ENCODE results near the gene OGDH. TPM values are rescaled to one million over a fixed set of nuclear protein-coding genes. Genes with fewer than 3 reads are reported as not detected.

Gene OGDH
- total RNA-seq, 1 experiment from 2014 or later: 75.1 TPM

GRCh38 chr7:44615149-44615611, 8.8 kb downstream of the OGDH start:
- ChIA-PET CTCF (no interaction called here), POLR2A (interaction anchor here (1.7 kb wide), 1 partner anchor 22 kb away, joined by 3 read pairs; no protein-coding TSS in a partner anchor)
- no peaks in the 10 kb centered on the region for H3K27me3 Mint-ChIP-seq (ENCODE audit: insufficient read depth, unreplicated experiment)
- no peak overlapping the region for H3K4me3 Mint-ChIP-seq (ENCODE audit: unreplicated experiment)
- H3K9me3 Mint-ChIP-seq (ENCODE audit: unreplicated experiment): no peaks in the 10 kb centered on the region
- H3K36me3 Mint-ChIP-seq (ENCODE audit: insufficient read depth, unreplicated experiment): peaks cover 23% of the 10 kb centered on the region
- H3K27ac Mint-ChIP-seq (ENCODE audit: low read depth, unreplicated experiment): no peak overlapping the region
- H3K4me1 Mint-ChIP-seq (ENCODE audit: insufficient read depth, unreplicated experiment): peaks cover 24% of the 10 kb centered on the region
- TF ChIP-seq CTCF (IDR thresholded peaks at IDR 0.05; ENCODE audit: unreplicated experiment): no peak
- intact Hi-C loops (cut with micrococcal nuclease): no loop called here
- BruUV-seq (replicated peaks): no TSS peak
- no peak for DNase-seq (ENCODE audit: unreplicated experiment)

- Mint-ChIP-seq H3K27me3 (ENCODE audit: insufficient read depth, unreplicated experiment) (no peaks in the 10 kb centered on the region), H3K4me3 (ENCODE audit: unreplicated experiment) (no peak overlapping the region), H3K9me3 (ENCODE audit: unreplicated experiment) (no peaks in the 10 kb centered on the region), H3K36me3 (ENCODE audit: insufficient read depth, unreplicated experiment) (peaks cover 19% of the 10 kb centered on the region), H3K4me1 (ENCODE audit: insufficient read depth, unreplicated experiment) (peaks cover 24% of the 10 kb centered on the region), H3K27ac (ENCODE audit: low read depth, unreplicated experiment) (no peak overlapping the region)
- DNase-seq (ENCODE audit: unreplicated experiment): no peak
- no peak for TF ChIP-seq CTCF (IDR thresholded peaks at IDR 0.05; ENCODE audit: unreplicated experiment)
- ChIA-PET CTCF (interaction anchor here (0.6 kb wide), 1 partner anchor 19 kb away, joined by 3 read pairs; no protein-coding TSS in a partner anchor), POLR2A (interaction anchor here (0.6 to 2.3 kb wide), 6 partner anchors 9 to 384 kb away, joined by 3 to 23 read pairs (median 4); partner anchors contain the start of gene OGDH)
- no TSS peak for BruUV-seq (replicated peaks)
- intact Hi-C loops (cut with micrococcal nuclease): no loop called here
Observed at GRCh38 chr7:44615793-44616192, 9.4 kb downstream of the OGDH start.

GRCh38 chr7:44616545-44616944, 10.1 kb downstream of the OGDH start:
- H3K4me3 Mint-ChIP-seq (ENCODE audit: unreplicated experiment): no peak overlapping the region
- no peak for TF ChIP-seq CTCF (IDR thresholded peaks at IDR 0.05; ENCODE audit: unreplicated experiment)
- intact Hi-C loops (cut with micrococcal nuclease): no loop called here
- no peak overlapping the region for H3K27ac Mint-ChIP-seq (ENCODE audit: low read depth, unreplicated experiment)
- H3K9me3 Mint-ChIP-seq (ENCODE audit: unreplicated experiment): no peaks in the 10 kb centered on the region
- BruUV-seq (replicated peaks): no TSS peak
- no peaks in the 10 kb centered on the region for H3K27me3 Mint-ChIP-seq (ENCODE audit: insufficient read depth, unreplicated experiment)
- no peak for DNase-seq (ENCODE audit: unreplicated experiment)
- ChIA-PET POLR2A (interaction anchor here (0.6 to 2.3 kb wide), 6 partner anchors 10 to 383 kb away, joined by 3 to 23 read pairs (median 4); partner anchors contain the start of gene OGDH), CTCF (interaction anchor here (0.6 kb wide), 1 partner anchor 19 kb away, joined by 3 read pairs; no protein-coding TSS in a partner anchor)
- peaks cover 29% of the 10 kb centered on the region for H3K4me1 Mint-ChIP-seq (ENCODE audit: insufficient read depth, unreplicated experiment)
- peaks cover 20% of the 10 kb centered on the region for H3K36me3 Mint-ChIP-seq (ENCODE audit: insufficient read depth, unreplicated experiment)

- POLR2A ChIA-PET: interaction anchor here (0.7 to 2.3 kb wide), 5 partner anchors 8 to 20 kb away, joined by 3 to 23 read pairs (median 6); partner anchors contain the start of gene OGDH
- peaks cover 30% of the 10 kb centered on the region for H3K4me1 Mint-ChIP-seq (ENCODE audit: insufficient read depth, unreplicated experiment)
Observed at GRCh38 chr7:44617225-44617890, 10.9 kb downstream of the OGDH start.

More at GRCh38 chr7:44617225-44617890, 10.9 kb downstream of the OGDH start:
- no peak for TF ChIP-seq CTCF (IDR thresholded peaks at IDR 0.05; ENCODE audit: unreplicated experiment)
- H3K27me3 Mint-ChIP-seq (ENCODE audit: insufficient read depth, unreplicated experiment): no peaks in the 10 kb centered on the region
- peak overlapping the region; percentile 75 for H3K27ac Mint-ChIP-seq (ENCODE audit: low read depth, unreplicated experiment)
- BruUV-seq (replicated peaks): no TSS peak
- CTCF ChIA-PET: interaction anchor here (0.5 kb wide), 1 partner anchor 193 kb away, joined by 3 read pairs; no protein-coding TSS in a partner anchor
- peak; percentile 9 for DNase-seq (ENCODE audit: unreplicated experiment)
- intact Hi-C loops (cut with micrococcal nuclease): no loop called here
- peaks cover 24% of the 10 kb centered on the region for H3K36me3 Mint-ChIP-seq (ENCODE audit: insufficient read depth, unreplicated experiment)
- H3K9me3 Mint-ChIP-seq (ENCODE audit: unreplicated experiment): no peaks in the 10 kb centered on the region
- no peak overlapping the region for H3K4me3 Mint-ChIP-seq (ENCODE audit: unreplicated experiment)
